Measurements from ENCODE around the gene SIM1.

The SIM1 gene, protein sequence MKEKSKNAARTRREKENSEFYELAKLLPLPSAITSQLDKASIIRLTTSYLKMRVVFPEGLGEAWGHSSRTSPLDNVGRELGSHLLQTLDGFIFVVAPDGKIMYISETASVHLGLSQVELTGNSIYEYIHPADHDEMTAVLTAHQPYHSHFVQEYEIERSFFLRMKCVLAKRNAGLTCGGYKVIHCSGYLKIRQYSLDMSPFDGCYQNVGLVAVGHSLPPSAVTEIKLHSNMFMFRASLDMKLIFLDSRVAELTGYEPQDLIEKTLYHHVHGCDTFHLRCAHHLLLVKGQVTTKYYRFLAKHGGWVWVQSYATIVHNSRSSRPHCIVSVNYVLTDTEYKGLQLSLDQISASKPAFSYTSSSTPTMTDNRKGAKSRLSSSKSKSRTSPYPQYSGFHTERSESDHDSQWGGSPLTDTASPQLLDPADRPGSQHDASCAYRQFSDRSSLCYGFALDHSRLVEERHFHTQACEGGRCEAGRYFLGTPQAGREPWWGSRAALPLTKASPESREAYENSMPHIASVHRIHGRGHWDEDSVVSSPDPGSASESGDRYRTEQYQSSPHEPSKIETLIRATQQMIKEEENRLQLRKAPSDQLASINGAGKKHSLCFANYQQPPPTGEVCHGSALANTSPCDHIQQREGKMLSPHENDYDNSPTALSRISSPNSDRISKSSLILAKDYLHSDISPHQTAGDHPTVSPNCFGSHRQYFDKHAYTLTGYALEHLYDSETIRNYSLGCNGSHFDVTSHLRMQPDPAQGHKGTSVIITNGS

DNA sequence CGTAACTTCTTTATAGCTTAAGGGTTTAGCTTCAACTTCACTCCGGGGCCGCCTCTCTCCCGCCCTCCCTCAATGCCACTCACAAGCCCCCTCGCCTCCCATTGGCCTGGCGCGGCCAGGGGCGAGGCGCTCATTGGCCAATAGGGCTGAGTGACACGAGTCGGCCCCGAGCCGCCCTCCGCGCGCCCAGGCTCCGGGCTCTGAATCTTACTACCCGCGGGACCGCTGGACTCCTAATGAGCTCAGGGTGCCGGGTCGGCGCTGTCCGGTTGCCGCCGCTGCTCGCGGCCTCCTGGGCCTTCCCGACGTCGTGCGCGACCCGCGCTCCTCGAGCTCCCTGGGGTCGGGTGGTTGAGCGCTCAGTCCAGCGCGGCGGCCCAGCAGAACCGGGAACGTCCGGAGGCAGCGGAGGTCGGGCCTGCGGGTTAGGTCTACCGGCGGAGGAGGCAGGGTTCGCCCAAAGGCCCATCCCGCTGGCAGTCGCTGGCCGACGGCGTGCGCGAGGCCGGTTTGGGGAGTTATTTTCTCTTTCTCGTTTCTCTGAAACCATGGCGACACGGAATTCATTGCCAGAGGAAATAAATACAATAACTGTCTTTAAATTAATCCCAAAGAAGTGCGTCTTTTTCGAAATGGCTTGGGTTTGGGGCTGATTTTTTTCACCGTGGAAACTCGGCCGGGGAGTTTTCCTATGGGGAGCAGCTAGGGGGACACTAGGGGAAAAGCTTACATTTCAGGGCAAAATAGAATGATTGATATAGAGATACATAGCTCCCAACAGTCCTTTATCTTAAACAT lies at the start of gene SIM1:
Gene SIM1, minus strand, starts transcription at position 19 of the 798 bp plus-strand sequence. CDS start 1,453 bp downstream, outside the sequence.
- DNase-seq (ENCODE audit: low read depth in 2 of 2) = no peak

DNA sequence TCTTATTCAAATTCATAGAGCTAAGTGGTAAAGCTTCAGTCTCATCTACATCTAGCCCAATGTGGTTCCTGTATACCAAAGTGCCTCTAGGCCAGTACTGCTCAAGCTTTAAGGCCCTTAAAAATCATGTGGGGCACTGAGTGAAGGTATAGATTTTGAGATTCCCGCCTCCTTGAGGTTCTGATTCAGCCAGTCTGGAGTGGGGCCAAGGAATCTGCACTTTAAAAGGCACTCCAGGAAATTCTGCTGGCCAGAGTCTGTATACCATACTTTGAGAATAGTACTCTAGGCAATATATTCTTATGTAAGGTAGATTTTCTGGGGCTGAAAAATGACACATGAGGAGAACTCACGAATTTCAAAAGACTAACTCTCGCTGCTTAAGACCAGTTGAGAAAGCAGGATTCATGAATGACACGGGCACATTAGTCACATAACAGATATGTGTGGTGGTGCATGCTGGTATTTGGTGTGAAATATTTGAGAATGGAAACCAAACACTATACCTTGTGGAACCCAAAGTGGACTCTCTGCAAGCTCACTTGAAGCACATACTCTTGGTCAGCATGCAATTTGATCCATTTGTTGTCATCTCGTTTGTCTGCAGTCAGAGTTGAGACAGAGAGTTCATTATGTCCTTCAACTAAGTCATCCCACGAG lies 47.6 kb upstream of the SIM1 start:
- DNase-seq (ENCODE audit: low read depth in 2 of 2) = no peak

DNA sequence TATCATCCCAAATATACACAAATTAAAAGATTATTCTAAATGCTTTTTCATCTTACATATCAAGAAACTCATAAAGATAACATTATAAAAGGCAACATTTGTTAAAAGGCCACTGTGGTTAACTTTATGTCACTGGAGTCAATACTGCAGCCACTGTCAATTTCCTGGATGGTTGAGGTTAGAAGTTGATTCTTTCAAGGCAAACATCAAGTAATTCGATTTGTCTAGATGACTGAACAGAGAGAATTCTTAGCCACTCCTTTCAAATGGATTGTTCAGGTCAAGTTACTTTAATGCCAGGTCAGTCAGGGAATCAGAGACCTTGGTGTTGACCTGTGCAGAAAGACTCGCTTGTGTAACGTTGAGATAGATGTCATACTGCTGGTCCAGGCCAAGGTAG lies 44.4 kb upstream of the SIM1 start:
- DNase-seq (ENCODE audit: low read depth in 2 of 2) = no peak

DNA sequence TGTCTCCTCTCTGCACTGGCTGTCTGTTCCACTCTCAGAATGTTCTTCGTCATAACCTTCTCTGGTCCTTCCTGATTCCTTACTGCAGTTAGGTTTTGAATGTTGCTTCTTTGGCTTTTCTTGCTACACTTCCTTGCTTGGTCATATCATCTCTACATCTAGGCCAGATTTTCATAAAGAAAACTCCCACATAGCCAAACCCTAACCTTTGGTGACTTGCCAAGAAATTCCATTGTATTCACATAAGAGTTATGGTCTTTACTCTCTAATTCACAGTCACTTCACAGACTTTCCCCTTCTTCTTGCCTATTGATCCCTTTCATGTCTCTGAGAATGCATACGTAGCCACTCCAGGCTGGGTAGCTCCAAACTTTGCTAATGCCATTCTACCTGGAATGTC lies 41.9 kb upstream of the SIM1 start:
- no peak for DNase-seq (ENCODE audit: low read depth in 2 of 2)

DNA sequence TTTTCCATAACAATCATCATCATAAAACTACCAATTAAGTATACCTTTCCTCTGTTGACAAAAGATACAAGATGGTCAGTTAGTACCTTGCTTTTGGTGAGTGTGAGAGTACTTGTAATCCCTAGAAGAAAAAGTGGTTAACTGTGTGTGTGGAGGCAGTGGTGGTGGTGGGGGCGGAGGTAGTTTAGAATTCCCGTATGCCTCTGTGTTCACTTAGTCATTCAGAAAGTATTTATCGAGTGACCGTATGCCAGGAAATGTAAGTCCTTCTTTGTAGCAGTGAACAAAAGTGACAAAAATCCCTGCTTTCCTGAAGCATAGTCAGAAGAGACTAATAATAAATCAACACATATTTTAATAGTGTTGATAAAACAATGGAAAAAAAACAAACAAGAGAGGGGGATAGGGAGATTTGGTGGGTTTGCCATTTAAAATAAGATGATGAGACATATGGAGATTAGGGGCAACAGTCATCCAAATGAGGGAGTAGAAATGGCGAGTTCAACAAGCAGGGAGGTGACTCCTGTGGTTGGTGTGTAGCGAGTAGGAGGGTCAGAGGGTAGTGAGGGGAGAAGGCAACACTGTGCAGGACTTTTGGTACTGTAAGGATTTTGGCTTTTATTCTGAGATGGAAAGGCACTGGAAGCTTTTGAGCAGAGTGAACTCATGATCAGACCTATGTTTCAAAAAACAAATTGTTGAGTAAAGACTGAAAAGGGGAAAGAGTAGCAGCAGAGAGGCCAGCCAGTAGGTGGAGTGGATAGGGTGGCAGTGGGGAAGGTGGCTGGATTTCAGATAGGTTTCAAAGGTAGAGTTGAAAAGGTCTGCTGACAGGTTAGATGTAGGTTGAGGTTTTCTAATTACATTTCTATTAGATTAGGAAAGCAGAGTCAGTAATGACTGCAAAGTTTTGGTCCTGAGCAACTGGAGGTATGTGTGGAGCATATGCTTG lies 40.3 kb upstream of the SIM1 start:
- DNase-seq (ENCODE audit: low read depth in 2 of 2) = no peak

DNA sequence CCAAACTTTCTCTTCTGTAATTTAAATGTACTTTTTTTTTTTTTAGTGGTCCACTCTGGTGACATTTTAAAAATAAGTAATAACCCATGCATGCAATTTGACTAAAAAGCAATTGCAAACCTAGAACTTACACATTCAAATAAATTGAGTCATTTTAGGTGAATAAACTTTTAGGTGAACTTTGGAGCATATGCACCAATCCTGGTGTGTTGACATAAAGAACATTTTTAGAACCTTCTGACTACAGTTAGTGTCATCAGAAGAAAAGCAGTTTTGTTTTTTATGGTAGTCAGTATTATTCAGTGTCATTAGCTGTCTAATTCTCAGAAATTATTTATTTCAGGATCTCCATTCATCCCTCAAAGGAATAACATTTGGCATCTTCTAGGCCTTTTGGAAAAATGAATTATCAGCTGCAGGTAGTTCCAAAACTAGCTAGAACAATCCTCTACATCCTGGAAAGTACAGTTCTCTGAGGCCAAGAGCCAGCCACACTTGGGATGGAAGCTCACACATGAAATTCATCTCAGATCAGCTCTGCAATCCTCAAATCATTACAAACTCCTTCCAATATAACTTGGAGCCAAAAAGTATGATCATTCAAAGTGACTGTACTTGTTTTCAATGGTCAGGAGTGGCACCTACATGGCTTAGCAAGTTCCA lies 38.5 kb upstream of the SIM1 start:
- no peak for DNase-seq (ENCODE audit: low read depth in 2 of 2)

DNA sequence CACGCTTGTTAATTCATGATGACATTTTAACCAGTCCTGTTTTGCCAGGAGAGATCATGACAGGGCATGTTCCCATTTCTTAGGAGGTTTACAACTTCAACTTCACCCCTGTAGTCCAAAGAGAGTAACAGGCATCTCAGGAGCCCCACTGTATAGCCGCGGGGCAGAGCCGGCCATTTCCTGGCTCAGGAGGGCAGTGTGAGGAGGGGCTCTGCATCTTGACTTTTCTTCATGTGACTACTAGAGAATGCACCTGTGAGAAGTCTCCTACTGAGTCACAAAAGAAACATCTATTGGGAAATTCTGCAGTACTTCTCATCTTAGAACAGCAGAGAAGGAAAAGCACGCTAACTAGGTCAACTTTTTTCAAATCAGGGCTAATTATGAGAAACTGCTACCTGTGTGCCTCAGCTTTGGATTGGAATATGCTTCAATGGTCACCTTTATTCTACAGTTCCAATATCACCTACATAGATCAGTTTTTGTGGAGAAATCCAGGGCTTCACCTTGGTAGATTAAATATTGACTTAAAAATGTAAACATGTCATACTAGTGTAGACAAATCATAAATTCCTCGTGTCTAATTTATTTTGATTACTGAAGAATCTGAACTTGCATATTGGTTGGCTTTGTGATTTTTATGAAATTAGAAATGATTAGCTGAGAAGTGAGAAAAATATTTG lies 28.6 kb upstream of the SIM1 start:
- no peak for DNase-seq (ENCODE audit: low read depth in 2 of 2)

DNA sequence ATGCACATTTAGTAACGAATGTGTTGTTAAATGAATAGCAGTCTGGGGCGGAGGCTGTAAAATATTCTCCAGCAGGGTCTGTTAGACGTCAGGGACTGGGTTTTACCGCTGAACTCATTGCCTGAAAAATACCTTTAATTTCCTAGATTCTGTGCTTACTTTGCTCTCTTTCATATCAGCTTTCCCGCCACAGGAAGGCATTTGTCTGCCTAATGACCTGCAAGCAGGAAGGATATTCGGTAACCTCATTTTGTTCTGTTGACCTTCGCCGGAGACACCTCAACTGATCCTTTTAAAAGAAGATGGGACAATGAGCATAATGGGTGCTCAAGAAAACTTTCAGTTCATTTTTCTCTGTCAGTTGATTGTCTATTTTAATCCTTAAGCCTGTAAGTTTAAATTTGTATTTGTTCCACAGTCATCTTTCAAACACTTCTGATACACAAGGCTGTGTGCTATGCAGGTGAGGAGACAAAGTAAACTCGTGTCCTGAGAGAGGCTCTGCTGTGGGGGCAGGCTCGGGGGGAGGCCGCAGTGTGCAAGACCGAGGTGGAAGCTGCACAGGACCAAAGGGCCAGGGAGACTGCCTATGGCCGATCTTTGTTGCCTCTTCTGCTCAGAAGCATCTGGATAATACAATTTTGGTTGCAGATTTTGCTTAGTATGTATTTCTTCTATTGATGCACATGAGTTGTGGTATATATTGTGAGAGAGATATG lies 27.4 kb upstream of the SIM1 start:
- no peak for DNase-seq (ENCODE audit: low read depth in 2 of 2)

DNA sequence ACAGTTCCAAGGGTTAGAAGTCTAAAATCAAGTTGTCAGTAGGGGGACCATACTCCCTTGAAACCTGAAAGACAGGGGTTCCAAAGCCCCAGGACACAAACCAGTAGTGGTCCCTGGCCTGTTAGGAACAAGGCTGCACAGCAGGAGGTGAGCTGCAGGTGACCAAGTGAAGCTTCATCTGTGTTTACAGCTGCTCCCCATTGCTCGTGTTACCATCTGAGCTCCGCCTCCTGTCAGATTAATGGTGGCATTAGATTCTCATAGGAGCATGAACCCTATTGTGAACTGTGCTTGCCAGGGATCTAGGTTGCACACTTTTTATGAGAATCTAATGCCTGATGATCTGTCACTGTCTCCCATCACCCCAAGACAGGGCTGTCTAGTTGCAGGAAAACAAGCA lies 25.3 kb upstream of the SIM1 start:
- no peak for DNase-seq (ENCODE audit: low read depth in 2 of 2)

DNA sequence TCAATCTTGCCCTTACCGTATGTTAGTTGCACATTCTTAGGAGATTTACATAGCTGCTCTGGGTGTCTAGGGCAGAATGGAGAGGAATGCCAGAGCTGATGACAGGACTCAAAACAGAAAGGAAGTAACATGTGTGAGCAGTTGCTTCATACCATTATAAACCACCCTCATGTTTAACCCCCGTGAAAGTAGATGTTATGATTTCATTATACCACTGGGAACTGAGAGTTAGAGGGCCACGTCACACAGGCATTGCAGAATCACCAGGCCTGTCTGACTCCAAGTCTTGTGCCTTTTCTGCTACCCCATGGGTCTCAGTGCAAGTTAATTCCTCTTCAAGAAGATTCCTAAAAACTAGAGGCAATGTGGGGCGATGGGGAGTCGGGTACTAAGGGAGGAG lies 23.5 kb upstream of the SIM1 start:
- no peak for DNase-seq (ENCODE audit: low read depth in 2 of 2)

DNA sequence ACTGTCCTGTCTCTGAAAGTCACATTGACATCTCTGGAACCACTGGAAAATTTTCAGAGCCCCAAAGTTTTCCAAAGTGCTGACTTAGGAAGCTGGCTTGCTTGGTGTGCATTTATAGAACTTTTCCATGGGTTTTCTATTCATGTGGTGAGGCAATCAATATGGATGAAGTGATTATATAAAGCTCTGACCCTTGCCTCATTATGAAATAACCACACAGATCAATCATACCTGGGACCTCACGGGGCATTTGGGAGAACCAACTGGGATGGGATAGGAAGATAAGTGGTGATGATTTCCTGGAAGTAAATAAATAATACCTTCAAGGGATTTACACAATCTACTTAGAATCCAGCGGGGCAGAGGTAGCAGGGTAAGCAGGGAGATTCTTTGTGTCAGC lies 22.9 kb upstream of the SIM1 start:
- no peak for DNase-seq (ENCODE audit: low read depth in 2 of 2)

DNA sequence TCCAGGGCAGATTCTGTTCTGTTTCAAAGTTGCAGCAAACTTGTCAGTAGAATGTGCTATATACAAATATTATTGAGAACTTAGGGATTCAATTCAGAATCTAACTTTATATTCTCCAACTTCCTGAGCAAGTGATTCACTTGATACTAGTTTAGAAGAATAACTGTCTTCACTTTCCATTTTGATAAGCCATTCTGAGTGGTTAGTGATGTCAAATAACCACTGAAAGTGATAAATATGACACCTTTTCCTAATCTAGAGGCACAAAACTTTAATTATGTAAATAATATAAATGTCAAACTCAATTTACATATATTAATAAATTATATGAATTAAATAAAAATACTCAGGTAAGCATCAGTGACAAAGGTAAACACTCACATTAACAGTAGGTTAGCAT lies 20.5 kb upstream of the SIM1 start:
- DNase-seq (ENCODE audit: low read depth in 2 of 2) = no peak

DNA sequence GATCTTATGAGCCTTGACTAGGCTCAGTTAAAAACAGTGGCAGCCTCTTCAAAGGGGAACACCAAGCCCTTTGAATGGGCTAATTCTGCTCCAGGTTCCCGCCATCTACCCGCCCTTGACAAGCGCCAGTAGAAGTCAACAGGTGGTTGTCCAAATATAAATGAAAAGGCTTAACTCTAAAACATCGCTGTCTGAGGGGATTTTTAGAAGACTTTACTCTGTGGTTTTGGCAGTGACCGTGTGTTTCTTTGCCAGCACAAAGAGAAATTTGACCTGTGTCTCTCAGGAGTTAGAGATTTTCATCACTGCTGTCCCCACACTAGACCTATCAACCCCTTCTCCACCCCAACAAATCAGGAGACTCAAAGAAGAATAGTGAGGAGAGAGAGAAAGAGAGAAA lies 19.8 kb upstream of the SIM1 start:
- no peak for DNase-seq (ENCODE audit: low read depth in 2 of 2)

DNA sequence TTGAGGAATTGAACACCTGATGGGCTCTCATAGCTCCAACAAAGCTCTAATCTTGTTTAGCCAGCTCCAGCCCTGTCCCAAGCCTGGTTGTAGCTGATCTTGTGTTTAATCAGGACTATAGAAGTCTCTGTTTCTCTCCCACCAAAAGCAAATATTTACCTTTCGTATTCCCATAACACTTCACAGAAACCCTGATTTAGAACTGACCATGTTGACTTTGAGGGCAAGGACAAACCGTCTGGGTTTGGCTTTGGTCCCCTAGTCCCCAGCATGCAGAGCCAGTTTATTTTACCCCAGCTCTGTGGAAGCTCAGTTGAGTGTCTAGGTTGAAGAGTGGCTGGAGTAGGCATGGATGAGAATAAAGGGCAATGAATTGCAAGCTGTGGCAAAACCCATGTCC lies 18.0 kb upstream of the SIM1 start:
- no peak for DNase-seq (ENCODE audit: low read depth in 2 of 2)

DNA sequence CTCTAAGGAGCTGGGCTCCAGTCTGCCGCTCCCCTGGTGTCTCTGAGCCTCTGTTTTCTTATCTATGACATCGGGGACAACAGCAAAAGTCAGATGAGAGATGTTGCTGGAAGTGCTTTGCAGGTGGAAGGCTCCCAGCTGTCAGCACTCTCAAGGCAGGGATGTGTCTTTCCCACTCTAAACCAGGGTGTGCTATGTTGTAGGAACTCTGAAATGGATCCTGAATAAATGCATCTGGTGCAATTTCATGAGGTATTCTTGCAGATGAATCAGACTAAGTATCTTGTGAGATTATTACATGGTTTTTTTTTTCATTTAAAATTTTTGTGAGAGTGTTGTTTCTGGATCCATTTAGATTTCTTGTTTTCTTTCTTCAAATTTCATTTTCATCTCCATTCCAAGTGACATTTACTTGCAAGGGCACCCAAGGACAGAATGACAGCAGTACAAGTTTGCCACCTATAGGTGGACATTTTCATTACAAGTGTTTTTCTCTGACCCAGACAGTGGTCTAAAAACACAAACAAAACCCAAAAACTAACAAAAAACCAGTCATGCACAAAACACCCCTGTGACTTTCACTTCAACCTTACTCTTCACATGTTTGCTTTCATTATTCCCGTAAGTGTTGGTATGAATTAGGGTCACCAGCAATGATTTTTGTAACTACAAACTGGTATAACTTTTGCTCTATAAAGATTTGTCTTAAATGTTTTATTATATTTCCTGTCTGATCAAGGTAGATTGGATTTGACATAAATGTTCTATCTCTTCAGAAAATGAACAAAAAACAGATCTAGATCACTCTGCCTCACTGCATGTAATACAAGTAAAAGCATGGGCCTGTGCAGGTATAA lies 14.7 kb upstream of the SIM1 start:
- no peak for DNase-seq (ENCODE audit: low read depth in 2 of 2)

DNA sequence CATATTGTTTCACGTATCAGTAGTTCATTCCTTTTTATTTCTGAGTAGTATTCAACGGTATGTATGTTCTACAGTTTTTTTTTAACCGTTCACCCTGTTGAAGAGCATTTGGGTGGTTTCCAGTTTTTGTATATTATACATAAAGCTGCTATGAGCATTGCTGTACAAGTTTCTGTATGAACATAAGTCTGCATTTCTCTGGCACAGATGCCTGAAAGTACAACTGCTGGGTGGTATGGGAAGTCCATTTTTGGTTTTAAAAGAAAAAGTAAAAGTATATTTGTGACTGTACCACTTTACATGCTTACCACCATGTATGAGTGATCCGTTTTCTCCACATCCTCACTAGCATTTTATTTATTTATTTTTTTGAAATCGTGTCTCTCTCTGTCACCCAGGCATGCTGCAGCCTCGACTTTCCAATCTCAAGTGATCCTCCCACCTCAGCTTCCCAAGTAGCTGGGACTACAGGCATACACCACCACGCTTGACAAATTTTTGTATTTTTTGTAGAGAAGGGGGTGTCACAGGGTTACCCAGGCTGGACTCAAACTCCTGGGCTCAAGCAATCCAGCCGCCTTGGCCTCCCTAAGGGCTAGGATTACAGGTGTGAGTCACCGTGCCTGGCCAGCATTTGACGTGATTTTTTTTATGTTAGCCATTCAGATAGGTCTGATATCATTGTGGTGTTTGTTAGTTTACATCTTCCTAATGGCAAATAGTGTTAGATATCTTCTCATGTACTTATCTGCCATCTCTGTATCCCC lies 11.0 kb upstream of the SIM1 start:
- DNase-seq (ENCODE audit: low read depth in 2 of 2) = no peak

DNA sequence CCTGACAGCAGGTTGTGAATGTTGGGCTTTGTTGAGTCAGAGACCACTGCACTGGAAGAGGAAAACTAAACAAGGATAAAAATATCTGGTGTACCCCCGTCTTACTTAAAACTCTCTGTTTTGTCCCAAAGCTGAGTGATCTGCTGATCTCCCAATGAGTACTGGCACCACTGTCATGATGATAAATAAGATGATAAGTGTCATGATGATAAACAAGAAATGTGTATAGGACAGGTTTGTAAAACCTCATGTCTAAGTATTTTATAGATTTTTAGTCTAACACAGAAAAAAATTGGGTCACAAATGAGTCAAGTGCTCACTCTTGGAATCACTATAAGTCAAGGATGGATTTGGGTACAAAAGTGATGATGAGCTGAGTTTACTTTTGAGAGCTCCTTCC lies 8.5 kb upstream of the SIM1 start:
- DNase-seq (ENCODE audit: low read depth in 2 of 2) = no peak
